Measurements from ENCODE around the gene EGR1. TPM values are rescaled to one million over a fixed set of nuclear protein-coding genes. Genes with fewer than 3 reads are reported as not detected.

Gene EGR1
- total RNA-seq: 10 to 100 TPM in 1 of 2 donors, 1 to 10 TPM in 1; 9.9 to 14.2 TPM
- polyA plus RNA-seq (2013, experiment 1 of 2): 10.7 TPM
- 13.1 TPM for polyA plus RNA-seq (2013, experiment 2 of 2)
- long read RNA-seq, experiment 1, partial matches to known transcripts: 0 of 9 reads
- long read RNA-seq, experiment 1, other reads (novel, unspliced or antisense): 8 of 9 reads
- long read RNA-seq, experiment 2, transcript EGR1-201 (2 exons, 3,138 nt): major isoform, 16 of 20 reads
- long read RNA-seq, experiment 2, partial matches to known transcripts: 0 of 20 reads
- long read RNA-seq, experiment 2, other reads (novel, unspliced or antisense): 4 of 20 reads
- long read RNA-seq, experiment 3, partial matches to known transcripts: 4 of 4 reads
- long read RNA-seq, experiment 3, other reads (novel, unspliced or antisense): 0 of 4 reads
- long read RNA-seq, experiment 4, partial matches to known transcripts: 0 of 1 reads
- long read RNA-seq, experiment 4, other reads (novel, unspliced or antisense): 1 of 1 reads

GRCh38 chr5:138465261-138466124, at the start of gene EGR1:
Gene EGR1 (plus strand): TSS chr5:138465479. CDS start chr5:138465762, 283 bp downstream.
- Histone ChIP-seq H3K9ac (ENCODE audit: extremely low read depth, low read length, poor library complexity, severe bottlenecking) (peak within 1 kb of the TSS; percentile 90), H3K4me3 (ENCODE audit: low read length) (peak within 1 kb of the TSS; percentile 98), H3K27me3 (ENCODE audit: control insufficient read depth, insufficient read depth, low read length, poor library complexity, severe bottlenecking) (peaks cover 12% of the 10 kb centered on the region), H3K4me1 (ENCODE audit: control insufficient read depth, insufficient read depth, low read length) (peaks cover 7% of the 10 kb centered on the region), H3K36me3 (ENCODE audit: control insufficient read depth, insufficient read depth, low read length) (peaks cover 10% of the 10 kb centered on the region), H3K27ac (ENCODE audit: low read depth, low read length) (peak within 1 kb of the TSS; percentile 96), H3K9me3 (ENCODE audit: control insufficient read depth, low read length) (no peaks in the 10 kb centered on the region)
- peaks cover 11% of the 10 kb centered on the region for H3K36me3 Mint-ChIP-seq (ENCODE audit: low read depth)
- peak within 1 kb of the TSS; percentile 96 for H3K27ac Mint-ChIP-seq
- DNase-seq: peak; percentile 97
- 1 to 2% methylated on average over 29 to 85 of the region's 85 CpGs for WGBS, 2 experiments (ENCODE audit: insufficient coverage in 1 of 2, insufficient read length in 1 of 2)
- peak within 1 kb of the TSS; percentile 69 for H3K4me3 Mint-ChIP-seq
- H3K27me3 Mint-ChIP-seq (ENCODE audit: insufficient read depth): peaks cover 20% of the 10 kb centered on the region
- H3K4me1 Mint-ChIP-seq: peaks cover 15% of the 10 kb centered on the region
- H3K9me3 Mint-ChIP-seq: no peaks in the 10 kb centered on the region
- TF ChIP-seq, protein P1, sequence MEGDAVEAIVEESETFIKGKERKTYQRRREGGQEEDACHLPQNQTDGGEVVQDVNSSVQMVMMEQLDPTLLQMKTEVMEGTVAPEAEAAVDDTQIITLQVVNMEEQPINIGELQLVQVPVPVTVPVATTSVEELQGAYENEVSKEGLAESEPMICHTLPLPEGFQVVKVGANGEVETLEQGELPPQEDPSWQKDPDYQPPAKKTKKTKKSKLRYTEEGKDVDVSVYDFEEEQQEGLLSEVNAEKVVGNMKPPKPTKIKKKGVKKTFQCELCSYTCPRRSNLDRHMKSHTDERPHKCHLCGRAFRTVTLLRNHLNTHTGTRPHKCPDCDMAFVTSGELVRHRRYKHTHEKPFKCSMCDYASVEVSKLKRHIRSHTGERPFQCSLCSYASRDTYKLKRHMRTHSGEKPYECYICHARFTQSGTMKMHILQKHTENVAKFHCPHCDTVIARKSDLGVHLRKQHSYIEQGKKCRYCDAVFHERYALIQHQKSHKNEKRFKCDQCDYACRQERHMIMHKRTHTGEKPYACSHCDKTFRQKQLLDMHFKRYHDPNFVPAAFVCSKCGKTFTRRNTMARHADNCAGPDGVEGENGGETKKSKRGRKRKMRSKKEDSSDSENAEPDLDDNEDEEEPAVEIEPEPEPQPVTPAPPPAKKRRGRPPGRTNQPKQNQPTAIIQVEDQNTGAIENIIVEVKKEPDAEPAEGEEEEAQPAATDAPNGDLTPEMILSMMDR (conservative IDR thresholded peaks at IDR 0.05): peak; percentile 26

- no peaks in the 10 kb centered on the region for H3K4me1 ChIP-seq (ENCODE audit: control insufficient read depth, insufficient read depth, low read length)
- H3K27me3 ChIP-seq (ENCODE audit: control insufficient read depth, insufficient read depth, low read length, poor library complexity, severe bottlenecking): no peaks in the 10 kb centered on the region
- H3K9ac ChIP-seq (ENCODE audit: extremely low read depth, low read length, poor library complexity, severe bottlenecking): no peak overlapping the region
- H3K4me3 ChIP-seq (ENCODE audit: low read length): no peak overlapping the region
- Mint-ChIP-seq H3K4me3 (no peak overlapping the region), H3K27ac (no peak overlapping the region), H3K36me3 (ENCODE audit: low read depth) (peaks cover 72% of the 10 kb centered on the region), H3K4me1 (no peaks in the 10 kb centered on the region), H3K27me3 (ENCODE audit: insufficient read depth) (no peaks in the 10 kb centered on the region), H3K9me3 (no peaks in the 10 kb centered on the region)
- H3K36me3 ChIP-seq (ENCODE audit: control insufficient read depth, insufficient read depth, low read length): peaks cover 85% of the 10 kb centered on the region
- no peaks in the 10 kb centered on the region for H3K9me3 ChIP-seq (ENCODE audit: control insufficient read depth, low read length)
- no peak overlapping the region for H3K27ac ChIP-seq (ENCODE audit: low read depth, low read length)
- no peak for DNase-seq
- 100% methylated on average over 1 to 2 of the region's 2 CpGs for WGBS, 2 experiments (ENCODE audit: insufficient coverage in 1 of 2, insufficient read length in 1 of 2)
- TF ChIP-seq, protein P1 (conservative IDR thresholded peaks at IDR 0.05): no peak
These were observed 46.8 kb upstream of the EGR1 start for GRCh38 chr5:138418444-138418843.

DNA sequence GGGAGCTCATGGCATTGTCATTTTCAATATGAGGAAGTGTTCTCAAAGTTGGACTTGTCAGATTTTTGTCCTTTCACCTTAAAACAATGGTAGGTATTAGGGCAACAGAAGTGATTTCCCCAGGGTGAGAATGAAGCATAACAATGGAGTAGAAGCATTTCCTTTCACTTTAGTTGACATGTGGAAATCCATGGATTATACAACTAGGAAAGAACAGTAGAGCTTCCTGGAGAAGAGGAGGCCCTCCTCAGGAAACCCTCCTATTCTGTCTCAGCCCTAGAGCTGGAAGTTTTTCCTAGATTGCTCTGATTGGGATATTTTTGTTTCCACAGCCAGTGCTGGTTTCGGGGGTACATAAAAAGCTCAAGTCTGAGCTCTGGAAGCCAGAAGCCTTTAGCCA, 40.2 kb upstream of the EGR1 start:
- Histone ChIP-seq H3K9me3 (ENCODE audit: control insufficient read depth, low read length) (no peaks in the 10 kb centered on the region), H3K4me1 (ENCODE audit: control insufficient read depth, insufficient read depth, low read length) (no peaks in the 10 kb centered on the region), H3K36me3 (ENCODE audit: control insufficient read depth, insufficient read depth, low read length) (peaks cover 86% of the 10 kb centered on the region), H3K27ac (ENCODE audit: low read depth, low read length) (no peak overlapping the region), H3K4me3 (ENCODE audit: low read length) (no peak overlapping the region), H3K27me3 (ENCODE audit: control insufficient read depth, insufficient read depth, low read length, poor library complexity, severe bottlenecking) (no peaks in the 10 kb centered on the region), H3K9ac (ENCODE audit: extremely low read depth, low read length, poor library complexity, severe bottlenecking) (no peak overlapping the region)
- TF ChIP-seq, protein P1 (conservative IDR thresholded peaks at IDR 0.05): no peak
- 89 to 93% methylated on average over 1 of the region's 1 CpG for WGBS, 2 experiments (ENCODE audit: insufficient coverage in 1 of 2, insufficient read length in 1 of 2)
- Mint-ChIP-seq H3K9me3 (no peaks in the 10 kb centered on the region), H3K36me3 (ENCODE audit: low read depth) (peaks cover 71% of the 10 kb centered on the region), H3K27me3 (ENCODE audit: insufficient read depth) (no peaks in the 10 kb centered on the region), H3K4me1 (no peaks in the 10 kb centered on the region), H3K27ac (no peak overlapping the region), H3K4me3 (no peak overlapping the region)
- DNase-seq: no peak
